Sigmoid colon (tissue), 4 donors: ENCODE data around the gene ATG14.

Source experiments
- CTCF ChIP-seq, 4 experiments: fragments of 450-650 bp in 3 of 4; fragments of 200-600 bp in 1 of 4; IDR thresholded peaks; one replicate each; pipeline ENCODE4 v1.5.1; 2016 to 2019; ENCODE audit warnings: antibody characterized with exemption in 4 of 4, mild to moderate bottlenecking in 3 of 4, moderate library complexity in 2 of 4
- POLR2A ChIP-seq, 2 donors: fragments of 450-650 bp; IDR thresholded peaks; one replicate each; pipeline ENCODE4 v1.6.1; 2016; ENCODE audit warnings: antibody characterized with exemption in 2 of 2, mild to moderate bottlenecking in 2 of 2, moderate library complexity in 2 of 2
- POLR2AphosphoS5 ChIP-seq, 4 donors: sonication (generic); formaldehyde crosslinking; IDR thresholded peaks; one replicate each; pipeline ENCODE4 v1.6.1; 2017; ENCODE audit warnings: antibody characterized with exemption in 4 of 4

GRCh38 chr14:55356913-55357312 lies 54.7 kb downstream of the ATG14 start:
- TF ChIP-seq CTCF (IDR thresholded peaks at IDR 0.05) (no peak), POLR2A (IDR thresholded peaks at IDR 0.05) (no peak), POLR2AphosphoS5 (IDR thresholded peaks at IDR 0.05) (no peak)
